ENCODE measurements around the gene SNAI1.
"Not testable (repeated sequence)": the region's sequence is repeated elsewhere in the genome, so short reads cannot be mapped to it uniquely, and the experiment has no call there.

Gene SNAI1

GRCh38 chr20:49982346-49983122, at the start of gene SNAI1:
TSS of gene SNAI1 (plus strand) at chr20:49982980. CDS start at chr20:49983060, 80 bp downstream.
- DNase-seq, result peak; percentile 45

DNA sequence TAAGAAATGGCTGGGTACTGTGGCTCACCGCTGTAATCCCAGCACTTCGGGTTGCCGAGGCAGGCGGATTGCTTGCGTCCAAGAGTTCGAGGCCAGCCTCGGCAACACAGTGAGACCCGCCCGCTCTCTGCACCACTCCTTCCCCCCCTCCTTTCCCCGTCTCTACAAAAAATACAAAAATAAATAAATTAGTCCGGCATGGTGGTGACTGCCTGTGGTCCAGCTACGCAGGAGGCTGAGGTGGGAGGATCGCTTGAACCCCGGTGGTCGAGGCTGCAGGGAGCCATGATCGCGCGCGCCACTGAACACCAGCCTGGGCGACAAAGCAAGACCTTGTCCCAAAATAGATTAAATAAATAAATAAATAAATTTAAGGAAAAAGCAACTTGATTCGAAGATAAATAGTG, 47.0 kb upstream of the SNAI1 start:
- DNase-seq, result no peak

- DNase-seq, result peak; percentile 26
Measured at GRCh38 chr20:49936153-49937026, 46.4 kb upstream of the SNAI1 start, which contains the start of gene RNF114. TSS of gene RNF114 (plus strand) at chr20:49936397. CDS start at chr20:49936413, 16 bp downstream.

DNA sequence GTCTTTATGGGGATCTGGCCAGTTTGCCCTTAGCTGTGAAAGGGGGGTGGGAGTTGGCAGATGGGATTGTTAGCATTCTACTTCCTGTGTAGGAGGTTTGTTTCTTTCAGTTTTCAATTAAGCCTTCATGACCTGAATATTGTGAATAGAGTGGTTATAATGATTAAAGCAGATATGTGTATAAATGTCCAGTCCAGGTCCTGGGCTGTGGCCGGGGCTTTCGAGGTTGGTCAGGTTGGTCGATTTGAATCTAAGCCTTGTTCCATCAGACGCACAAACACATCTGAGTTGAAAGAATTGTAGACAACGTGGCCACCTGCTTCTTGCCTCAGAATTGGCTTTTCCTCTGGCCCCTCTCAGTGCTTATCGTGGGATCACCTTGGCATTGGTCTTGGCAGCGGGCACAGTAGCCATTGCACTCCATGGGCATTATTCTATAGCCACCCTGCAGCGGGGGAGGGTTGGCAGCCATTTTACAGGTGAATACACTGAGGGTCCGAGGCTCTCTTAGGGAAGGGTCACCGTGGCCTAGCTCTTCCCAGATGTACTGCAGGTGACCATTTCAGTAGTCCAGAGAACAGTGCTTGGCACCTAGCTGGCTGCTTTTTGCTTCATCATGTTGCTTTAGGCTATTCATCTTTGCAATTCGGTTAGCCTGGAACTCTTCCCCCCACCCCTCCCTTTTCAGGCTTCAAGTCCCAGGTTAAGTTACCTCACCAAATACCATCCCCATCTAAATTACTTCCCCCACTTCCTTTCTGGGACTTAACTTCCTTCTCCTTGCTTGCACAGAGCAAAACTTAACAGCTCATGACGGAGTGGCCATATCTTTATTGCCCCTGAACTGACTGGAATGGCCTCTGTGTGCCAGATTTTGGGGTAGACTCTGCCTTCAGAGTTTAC, 45.5 kb upstream of the SNAI1 start:
- DNase-seq, result no peak

DNA sequence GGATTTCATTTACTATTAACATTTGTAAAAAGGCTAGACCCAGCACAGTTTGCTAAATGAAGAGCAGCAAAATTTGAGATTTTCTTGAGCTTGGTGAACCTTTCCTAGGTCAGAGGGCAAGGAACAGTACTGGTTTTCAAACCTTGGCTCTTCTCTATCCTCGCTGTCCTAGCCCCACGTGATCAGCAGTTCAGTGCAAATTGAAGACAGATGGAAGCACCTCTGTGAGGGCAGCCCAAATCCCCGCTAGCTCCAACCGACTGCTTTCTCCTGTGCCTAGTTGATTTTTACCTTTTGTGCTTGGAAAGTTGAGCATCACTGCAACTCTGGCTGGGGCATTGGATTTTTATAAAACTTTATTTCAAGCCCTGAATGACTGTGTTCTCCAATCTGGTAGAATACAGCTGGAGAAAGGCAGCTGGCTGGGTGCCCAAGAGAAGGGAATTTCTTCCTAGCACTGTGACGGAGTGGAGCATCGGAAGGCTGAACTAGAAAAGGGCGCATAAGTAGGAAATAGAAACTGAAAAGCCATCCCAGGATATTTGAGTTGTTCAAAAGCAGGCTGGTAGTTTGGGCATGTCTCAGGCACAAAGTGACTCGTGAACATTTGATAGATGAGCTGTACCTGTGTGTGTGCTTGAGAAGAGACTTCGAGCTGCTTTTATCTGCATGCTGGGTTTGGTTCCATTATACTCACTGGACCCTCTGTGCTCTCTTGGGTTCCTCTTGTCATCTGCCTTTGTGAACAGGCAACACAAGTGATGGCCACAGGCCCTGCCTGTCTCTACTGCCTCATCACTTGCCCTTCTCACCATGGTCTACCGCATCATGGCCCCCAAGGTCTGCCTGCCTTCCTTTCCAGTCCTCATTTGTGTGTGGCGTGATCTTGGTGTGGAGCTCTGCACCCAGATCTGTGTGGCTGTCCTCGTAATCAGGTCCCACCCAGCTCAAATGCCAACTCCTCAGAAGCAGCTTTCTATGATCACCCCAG, 44.3 kb upstream of the SNAI1 start:
- peak; percentile 33 for DNase-seq

GRCh38 chr20:49941456-49941855, 41.3 kb upstream of the SNAI1 start:
- no peak for DNase-seq

DNA sequence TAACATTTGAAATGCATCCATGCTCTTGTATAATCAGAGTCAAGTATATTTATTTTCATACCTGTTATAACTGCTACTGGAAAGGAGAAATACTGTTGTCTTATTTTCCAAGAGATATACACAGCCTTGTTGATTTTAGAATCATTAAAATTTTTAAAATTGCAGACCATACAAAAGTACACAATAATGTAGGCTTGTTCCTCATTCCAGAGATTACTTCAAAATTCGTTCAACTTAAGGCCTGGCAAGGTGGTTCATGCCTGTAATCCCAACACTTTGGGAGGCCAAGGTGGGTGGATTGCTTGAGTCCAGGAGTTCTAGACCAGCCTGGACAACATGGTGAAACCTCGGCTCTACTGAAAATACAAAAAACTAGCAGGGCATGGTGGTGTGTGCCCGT, 40.5 kb upstream of the SNAI1 start:
- no peak for DNase-seq

- DNase-seq, result no peak
Measured at GRCh38 chr20:49942942-49943341, 39.8 kb upstream of the SNAI1 start.

DNA sequence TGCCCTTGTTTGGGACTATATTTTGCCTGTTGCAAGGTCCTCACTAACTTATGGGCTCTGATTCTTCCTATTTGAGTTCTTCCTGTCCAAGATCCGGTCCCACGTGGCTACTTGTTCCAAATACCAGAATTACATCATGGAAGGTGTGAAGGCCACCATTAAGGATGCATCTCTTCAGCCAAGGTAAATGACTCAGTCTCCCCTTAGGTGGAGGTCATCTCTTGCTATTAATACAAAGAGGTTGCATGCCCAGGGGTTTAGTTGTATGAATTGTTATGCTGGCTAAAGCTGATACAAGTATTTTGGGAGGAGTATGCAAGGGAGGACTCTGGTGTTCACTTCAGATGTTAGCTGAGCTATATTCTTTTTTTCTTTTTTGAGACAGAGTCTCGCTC, 37.5 kb upstream of the SNAI1 start:
- DNase-seq, result no peak

GRCh38 chr20:49945701-49946477, 36.9 kb upstream of the SNAI1 start:
- DNase-seq, result no peak

DNA sequence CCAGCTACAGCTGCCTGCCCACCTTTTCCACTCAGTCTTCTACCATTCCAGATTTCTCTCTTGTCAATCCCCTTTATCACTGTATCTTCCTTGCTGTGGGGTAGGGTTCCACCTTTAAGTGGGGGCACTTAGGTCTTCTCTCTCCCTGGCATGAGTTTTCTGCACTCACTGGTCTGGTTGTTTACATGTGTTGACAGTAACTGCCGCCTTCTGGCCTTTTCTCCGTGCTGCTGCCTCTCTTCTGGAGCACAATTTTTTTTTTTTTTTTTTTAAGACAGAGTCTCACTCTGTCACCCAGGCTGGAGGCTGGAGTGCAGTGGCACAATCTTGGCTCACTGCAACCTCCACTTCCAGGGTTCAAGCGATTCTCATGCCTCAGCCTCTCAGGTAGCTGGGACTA, 34.6 kb upstream of the SNAI1 start:
- DNase-seq, result no peak

GRCh38 chr20:49948809-49949507, 33.8 kb upstream of the SNAI1 start:
- no peak for DNase-seq

- DNase-seq, result no peak
Measured at GRCh38 chr20:49951151-49951550, 31.6 kb upstream of the SNAI1 start.

GRCh38 chr20:49955167-49955566, 27.6 kb upstream of the SNAI1 start:
- DNase-seq, result no peak

DNA sequence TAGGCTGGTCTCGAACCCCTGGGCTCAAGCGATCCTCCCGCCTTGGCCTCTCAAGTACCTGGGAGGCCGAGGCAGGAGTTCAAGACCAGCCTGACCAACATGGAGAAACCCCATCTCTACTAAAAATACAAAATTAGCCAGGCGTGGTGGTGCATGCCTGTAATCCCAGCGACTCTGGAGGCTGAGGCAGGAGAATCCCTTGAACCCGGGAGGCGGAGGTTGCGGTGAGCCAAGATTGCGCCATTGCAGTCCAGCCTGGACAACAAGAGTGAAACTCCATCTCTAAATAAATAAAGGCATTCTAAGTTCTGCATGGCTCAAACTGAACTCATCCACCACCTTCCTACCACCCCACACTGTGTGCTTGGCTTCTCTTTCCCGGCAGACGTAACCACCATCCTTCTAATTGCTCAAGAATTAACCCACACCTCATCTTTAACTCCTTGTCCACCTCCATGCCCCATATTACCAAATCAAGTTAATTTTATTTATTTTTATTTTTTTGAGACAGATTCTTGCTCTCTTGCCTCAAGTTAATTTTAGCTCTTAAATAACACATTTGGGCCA, 26.9 kb upstream of the SNAI1 start:
- not testable (repeated sequence) for DNase-seq

GRCh38 chr20:49956689-49957088, 26.1 kb upstream of the SNAI1 start:
- DNase-seq, result no peak

- not testable (repeated sequence) for DNase-seq
Measured at GRCh38 chr20:49957089-49957938, 25.5 kb upstream of the SNAI1 start.

DNA sequence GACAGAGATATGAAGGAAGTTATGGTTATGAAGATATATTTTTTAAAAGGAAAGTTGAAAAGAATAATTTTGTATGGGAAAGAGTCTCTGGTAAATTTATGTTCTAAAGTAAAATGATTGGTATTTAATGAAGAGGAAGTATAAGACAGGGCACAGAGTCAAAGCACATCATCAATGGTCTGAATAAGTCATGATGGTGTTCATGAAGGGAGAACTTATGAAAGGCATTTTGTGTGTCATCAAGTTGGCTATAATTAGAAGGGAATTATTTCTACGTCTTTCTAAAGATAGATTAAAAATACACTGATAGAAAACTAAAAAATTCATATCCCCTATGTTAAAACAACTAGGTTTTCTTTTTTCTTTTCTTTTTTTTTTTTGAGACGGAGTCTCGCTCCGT, 21.4 kb upstream of the SNAI1 start:
- DNase-seq, result no peak
